Activated T-cell treated with anti-CD3 and anti-CD28 coated beads for 24 hours (primary cell): Measurements from ENCODE around the gene VIT.
"Not testable (repeated sequence)": the region's sequence is repeated elsewhere in the genome, so short reads cannot be mapped to it uniquely, and the experiment has no call there.

Experiments
- DNase-seq: peaks from one replicate; pipeline ENCODE4 v3.0.0-alpha.2; 2020; ENCODE audit warnings: low read depth

Gene VIT

GRCh38 chr2:36678856-36679255, 17.7 kb upstream of the VIT start:
- no peak for DNase-seq

GRCh38 chr2:36680012-36680411, 16.5 kb upstream of the VIT start:
- no peak for DNase-seq

- no peak for DNase-seq
Measured at GRCh38 chr2:36682562-36682961, 13.9 kb upstream of the VIT start.

GRCh38 chr2:36683002-36683401, 13.5 kb upstream of the VIT start:
- DNase-seq: no peak

GRCh38 chr2:36688291-36688690, 8.2 kb upstream of the VIT start:
- not testable (repeated sequence) for DNase-seq

GRCh38 chr2:36689013-36689412, 7.5 kb upstream of the VIT start:
- not testable (repeated sequence) for DNase-seq

GRCh38 chr2:36692121-36692520, 4.4 kb upstream of the VIT start:
- no peak for DNase-seq

GRCh38 chr2:36693825-36694224, 2.7 kb upstream of the VIT start:
- DNase-seq: no peak

GRCh38 chr2:36695746-36696415, 626 bp upstream of the VIT start:
- DNase-seq: no peak

- no peak for DNase-seq
Measured at GRCh38 chr2:36697424-36698066, 1.0 kb downstream of the VIT start.

- DNase-seq: no peak
Measured at GRCh38 chr2:36698993-36699392, 2.5 kb downstream of the VIT start.

GRCh38 chr2:36700311-36700710, 3.8 kb downstream of the VIT start:
- no peak for DNase-seq

GRCh38 chr2:36701391-36701795, 4.9 kb downstream of the VIT start:
- DNase-seq: no peak

GRCh38 chr2:36701918-36702317, 5.4 kb downstream of the VIT start:
- DNase-seq: no peak

- DNase-seq: no peak
Measured at GRCh38 chr2:36702781-36703180, 6.3 kb downstream of the VIT start.

GRCh38 chr2:36704475-36705150, 8.1 kb downstream of the VIT start:
- DNase-seq: no peak

- no peak for DNase-seq
Measured at GRCh38 chr2:36705326-36706020, 9.0 kb downstream of the VIT start.

GRCh38 chr2:36706021-36706876, 9.7 kb downstream of the VIT start:
- no peak for DNase-seq

GRCh38 chr2:36707050-36707449, 10.5 kb downstream of the VIT start:
- DNase-seq: no peak

GRCh38 chr2:36708041-36708741, 11.7 kb downstream of the VIT start:
- DNase-seq: no peak

GRCh38 chr2:36710858-36711515, 14.5 kb downstream of the VIT start:
- DNase-seq: no peak
